ENCODE results near the gene MTRFR.

MTRFR gene

DNA sequence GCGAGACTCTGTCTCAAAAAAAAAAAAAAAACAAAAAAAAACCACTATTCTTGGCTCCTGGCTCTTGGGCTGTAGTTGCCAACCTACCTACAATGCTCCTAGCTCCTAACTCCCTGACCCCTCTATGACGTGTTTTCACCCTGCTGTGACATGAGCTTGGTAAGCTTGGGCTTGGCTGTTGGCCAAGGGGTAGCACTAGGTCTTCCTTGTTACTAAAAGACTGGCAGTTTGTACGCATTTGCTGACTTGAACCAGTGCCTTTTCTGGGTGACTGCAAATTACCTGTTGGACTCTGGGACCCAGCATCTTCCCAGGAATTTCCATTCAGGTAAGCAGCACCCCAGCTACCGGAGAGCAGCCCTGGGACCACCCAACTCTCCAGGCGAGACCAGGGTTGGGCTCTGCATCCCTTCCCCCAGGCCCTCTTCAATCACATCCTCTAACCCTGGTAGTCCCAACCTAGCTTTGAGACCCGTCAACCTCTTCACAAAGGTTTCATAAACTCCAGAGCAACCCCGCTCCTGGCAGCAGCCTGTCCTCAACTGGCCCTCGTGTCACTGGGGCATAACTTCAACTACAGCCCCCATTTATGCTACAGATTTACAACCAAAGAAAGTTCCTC is 30.1 kb downstream of the MTRFR start:
- ChIA-PET POLR2A (interaction anchor here (0.9 kb wide), 1 partner anchor 30 kb away, joined by 4 read pairs; the partner anchor contains the start of genes MPHOSPH9 and MTRFR), CTCF (no interaction called here)
- TF ChIP-seq FOXA1 (IDR thresholded peaks at IDR 0.05) (no peak), ZNF384 (IDR thresholded peaks at IDR 0.05) (no peak), ELF4 (IDR thresholded peaks at IDR 0.05) (no peak), ARNT (IDR thresholded peaks at IDR 0.05) (no peak), FOXM1 (IDR thresholded peaks at IDR 0.05; ENCODE audit: borderline replicate concordance) (no peak), BHLHE40 (IDR thresholded peaks at IDR 0.05; ENCODE audit: borderline replicate concordance) (no peak), SP1 (IDR thresholded peaks at IDR 0.05) (no peak), FOXK2 (IDR thresholded peaks at IDR 0.05) (no peak), SUZ12 (IDR thresholded peaks at IDR 0.05) (no peak), L3MBTL2 (conservative IDR thresholded peaks at IDR 0.05) (no peak), TARDBP (IDR thresholded peaks at IDR 0.05) (no peak), LEF1 (IDR thresholded peaks at IDR 0.05; ENCODE audit: borderline replicate concordance) (no peak), NFRKB (IDR thresholded peaks at IDR 0.05) (no peak), HDGF (IDR thresholded peaks at IDR 0.05; ENCODE audit: borderline replicate concordance) (no peak), CTBP1 (IDR thresholded peaks at IDR 0.05; ENCODE audit: borderline replicate concordance) (no peak)
- TF ChIP-seq, protein P1, sequence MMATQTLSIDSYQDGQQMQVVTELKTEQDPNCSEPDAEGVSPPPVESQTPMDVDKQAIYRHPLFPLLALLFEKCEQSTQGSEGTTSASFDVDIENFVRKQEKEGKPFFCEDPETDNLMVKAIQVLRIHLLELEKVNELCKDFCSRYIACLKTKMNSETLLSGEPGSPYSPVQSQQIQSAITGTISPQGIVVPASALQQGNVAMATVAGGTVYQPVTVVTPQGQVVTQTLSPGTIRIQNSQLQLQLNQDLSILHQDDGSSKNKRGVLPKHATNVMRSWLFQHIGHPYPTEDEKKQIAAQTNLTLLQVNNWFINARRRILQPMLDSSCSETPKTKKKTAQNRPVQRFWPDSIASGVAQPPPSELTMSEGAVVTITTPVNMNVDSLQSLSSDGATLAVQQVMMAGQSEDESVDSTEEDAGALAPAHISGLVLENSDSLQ (IDR thresholded peaks at IDR 0.05) = no peak
- no peak for DNase-seq (ENCODE audit: extremely low spot score)

DNA sequence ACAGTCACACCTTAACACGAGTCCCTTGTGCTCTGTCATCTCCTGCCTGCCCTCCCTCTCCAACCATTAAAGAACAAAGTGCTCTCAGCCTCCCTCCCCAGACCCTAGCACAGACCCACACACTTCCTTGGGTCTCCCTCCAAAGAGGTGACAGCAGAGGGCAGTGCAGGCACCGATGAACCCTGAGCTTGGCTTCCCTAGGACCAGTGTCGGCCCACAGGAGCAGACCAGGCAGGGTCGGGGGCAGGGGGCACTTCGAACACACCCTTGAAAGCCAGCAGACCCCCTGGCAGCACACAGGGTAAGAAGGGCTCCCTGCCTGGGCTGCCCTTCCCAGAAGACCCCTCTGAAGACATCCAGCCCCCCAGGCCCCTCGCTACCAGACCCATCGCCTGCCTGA is 31.4 kb downstream of the MTRFR start:
- TF ChIP-seq FOXM1 (IDR thresholded peaks at IDR 0.05; ENCODE audit: borderline replicate concordance) (no peak), FOXA1 (IDR thresholded peaks at IDR 0.05) (no peak), ZNF384 (IDR thresholded peaks at IDR 0.05) (no peak), FOXK2 (IDR thresholded peaks at IDR 0.05) (no peak), ARNT (IDR thresholded peaks at IDR 0.05) (no peak), L3MBTL2 (conservative IDR thresholded peaks at IDR 0.05) (no peak), ELF4 (IDR thresholded peaks at IDR 0.05) (no peak), TARDBP (IDR thresholded peaks at IDR 0.05) (no peak), NFRKB (IDR thresholded peaks at IDR 0.05) (no peak), BHLHE40 (IDR thresholded peaks at IDR 0.05; ENCODE audit: borderline replicate concordance) (no peak), SP1 (IDR thresholded peaks at IDR 0.05) (no peak)
- TF ChIP-seq, protein P1 (IDR thresholded peaks at IDR 0.05) = no peak
- ChIA-PET CTCF (interaction anchor here (0.5 kb wide), 1 partner anchor 90 kb away, joined by 5 read pairs; no protein-coding TSS in a partner anchor), POLR2A (interaction anchor here (0.6 kb wide), 1 partner anchor 319 kb away, joined by 3 read pairs; the partner anchor contains the start of gene TMED2)
- DNase-seq (ENCODE audit: extremely low spot score) = peak; percentile 32

DNA sequence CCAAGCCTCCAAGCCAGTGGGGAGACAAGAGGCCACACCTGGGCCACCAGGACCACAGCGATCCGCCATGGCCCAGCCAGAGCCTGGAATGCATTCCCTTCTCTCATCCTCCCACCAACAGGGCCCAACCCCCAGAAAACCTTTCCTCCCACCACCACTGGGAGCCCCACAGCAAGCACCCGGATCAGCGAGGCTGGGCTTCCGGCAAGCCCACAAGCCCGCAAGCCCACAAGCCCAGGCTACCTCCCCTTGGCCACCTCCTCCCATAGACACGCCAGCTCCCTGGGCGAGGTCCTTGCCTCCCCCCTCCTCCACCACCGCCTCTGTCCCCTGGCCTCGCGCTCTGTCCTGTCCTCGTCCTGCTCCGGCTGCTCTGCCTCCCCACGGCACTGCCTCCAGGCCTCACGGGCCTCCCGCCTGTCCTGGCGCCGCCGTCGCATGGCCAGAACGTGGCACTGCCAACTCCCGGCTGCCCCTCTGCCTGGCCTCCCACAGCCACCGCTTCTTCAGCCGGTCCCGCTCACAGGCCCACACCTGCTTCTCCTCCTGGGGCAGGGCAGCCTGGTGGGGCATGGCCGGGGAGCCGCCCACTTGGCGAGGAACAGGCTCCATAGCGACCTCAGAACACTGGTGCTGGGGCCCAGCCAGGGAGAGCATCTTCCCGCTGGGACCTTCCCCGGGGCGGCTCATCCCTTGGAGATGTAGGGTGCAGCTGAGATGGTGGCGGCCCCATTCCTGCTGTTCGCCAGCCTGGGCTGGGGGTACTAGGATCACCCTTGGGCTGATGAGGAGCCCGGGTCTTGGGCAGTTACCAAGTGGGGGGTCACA is 32.8 kb downstream of the MTRFR start:
- no peak for DNase-seq (ENCODE audit: extremely low spot score)
- CTCF ChIA-PET = interaction anchor here (0.6 kb wide), 1 partner anchor 20 kb away, joined by 4 read pairs; no protein-coding TSS in a partner anchor
- TF ChIP-seq ELF4 (IDR thresholded peaks at IDR 0.05) (no peak), ARNT (IDR thresholded peaks at IDR 0.05) (no peak), ZNF384 (IDR thresholded peaks at IDR 0.05) (no peak), FOXK2 (IDR thresholded peaks at IDR 0.05) (no peak), FOXA1 (IDR thresholded peaks at IDR 0.05) (no peak), SP1 (IDR thresholded peaks at IDR 0.05) (no peak), NFRKB (IDR thresholded peaks at IDR 0.05) (no peak), BHLHE40 (IDR thresholded peaks at IDR 0.05; ENCODE audit: borderline replicate concordance) (no peak), TARDBP (IDR thresholded peaks at IDR 0.05) (no peak), SUZ12 (IDR thresholded peaks at IDR 0.05) (no peak)
- TF ChIP-seq, protein P1 (IDR thresholded peaks at IDR 0.05) = no peak
- POLR2A ChIA-PET = interaction anchor here (1.5 kb wide), 1 partner anchor 34 kb away, joined by 5 read pairs; the partner anchor contains the start of gene MPHOSPH9

DNA sequence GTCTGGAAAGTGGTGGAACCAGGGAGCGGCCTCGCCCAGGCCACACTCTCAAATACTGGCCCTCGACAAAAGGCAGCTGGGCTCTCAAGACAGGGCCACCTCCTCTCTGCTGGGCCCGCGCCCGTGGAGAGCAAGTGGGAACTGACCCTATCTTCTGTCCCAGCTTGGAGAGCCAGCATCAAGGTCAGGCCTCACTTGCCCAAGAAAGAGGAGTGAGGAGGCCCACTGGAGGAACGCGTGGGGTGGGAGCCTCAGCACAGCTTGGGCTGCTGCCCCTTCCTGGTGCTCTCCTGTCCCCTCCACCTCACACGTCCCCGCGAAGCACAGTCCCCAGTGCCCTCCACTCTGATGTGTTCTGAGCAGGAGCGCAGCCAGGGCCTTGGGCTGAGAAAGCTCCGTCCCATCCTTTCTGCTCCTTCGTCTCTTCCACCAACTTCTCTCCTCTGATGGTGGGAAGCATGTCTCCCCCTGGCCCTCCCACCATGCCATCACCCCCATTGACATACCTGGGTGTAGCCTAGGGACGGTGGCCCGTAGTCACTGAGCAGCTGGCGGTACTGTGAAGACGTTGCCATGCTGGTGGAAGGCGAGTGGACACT is 33.5 kb downstream of the MTRFR start:
- no peak for DNase-seq (ENCODE audit: extremely low spot score)
- no peak for TF ChIP-seq ELF4 (IDR thresholded peaks at IDR 0.05)
- TF ChIP-seq LEF1 (IDR thresholded peaks at IDR 0.05; ENCODE audit: borderline replicate concordance) = no peak
- TF ChIP-seq ZNF384 (IDR thresholded peaks at IDR 0.05) = no peak
- TF ChIP-seq SP1 (IDR thresholded peaks at IDR 0.05) = no peak
- no peak for TF ChIP-seq FOXK2 (IDR thresholded peaks at IDR 0.05)
- no peak for TF ChIP-seq L3MBTL2 (conservative IDR thresholded peaks at IDR 0.05)
- no peak for TF ChIP-seq HDGF (IDR thresholded peaks at IDR 0.05; ENCODE audit: borderline replicate concordance)
- no peak for TF ChIP-seq BHLHE40 (IDR thresholded peaks at IDR 0.05; ENCODE audit: borderline replicate concordance)
- no peak for TF ChIP-seq TARDBP (IDR thresholded peaks at IDR 0.05)
- TF ChIP-seq, protein P1 (IDR thresholded peaks at IDR 0.05) = no peak
- TF ChIP-seq FOXM1 (IDR thresholded peaks at IDR 0.05; ENCODE audit: borderline replicate concordance) = no peak
- TF ChIP-seq SUZ12 (IDR thresholded peaks at IDR 0.05) = no peak
- TF ChIP-seq NFRKB (IDR thresholded peaks at IDR 0.05) = no peak
- no peak for TF ChIP-seq ARNT (IDR thresholded peaks at IDR 0.05)
- TF ChIP-seq FOXA1 (IDR thresholded peaks at IDR 0.05) = no peak
- no peak for TF ChIP-seq CTBP1 (IDR thresholded peaks at IDR 0.05; ENCODE audit: borderline replicate concordance)
- CTCF ChIA-PET = no interaction called here
- POLR2A ChIA-PET = interaction anchor here (1.5 kb wide), 1 partner anchor 34 kb away, joined by 5 read pairs; the partner anchor contains the start of gene MPHOSPH9
